Retinal pigment epithelial cell (primary cell): Measurements from ENCODE around the gene MYLK.

Experiments
- DNase-seq: peaks from one replicate; pipeline ENCODE4 v3.0.0-alpha.2; 2010; ENCODE audit warnings: low read depth
- H3K4me3 ChIP-seq: 2 replicates; pipeline ENCODE4 v1.5.1; 2011; ENCODE audit warnings: mild to moderate bottlenecking, low read length, control low read depth, moderate library complexity
- CTCF ChIP-seq: conservative IDR thresholded peaks from 2 replicates; pipeline ENCODE4 v1.5.1; 2011; ENCODE audit warnings: low read depth, low read length, control low read depth, inconsistent platforms

MYLK gene

GRCh38 chr3:123842711-123843110 is 41.4 kb downstream of the MYLK start:
- TF ChIP-seq CTCF: no peak
- no peak for DNase-seq
- H3K4me3 ChIP-seq: no peak overlapping the region

GRCh38 chr3:123841476-123842238 is 42.5 kb downstream of the MYLK start:
- DNase-seq: no peak
- H3K4me3 ChIP-seq: no peak overlapping the region
- TF ChIP-seq CTCF: no peak

GRCh38 chr3:123840961-123841360 is 43.2 kb downstream of the MYLK start:
- no peak for TF ChIP-seq CTCF
- no peak for DNase-seq
- H3K4me3 ChIP-seq: no peak overlapping the region

DNA sequence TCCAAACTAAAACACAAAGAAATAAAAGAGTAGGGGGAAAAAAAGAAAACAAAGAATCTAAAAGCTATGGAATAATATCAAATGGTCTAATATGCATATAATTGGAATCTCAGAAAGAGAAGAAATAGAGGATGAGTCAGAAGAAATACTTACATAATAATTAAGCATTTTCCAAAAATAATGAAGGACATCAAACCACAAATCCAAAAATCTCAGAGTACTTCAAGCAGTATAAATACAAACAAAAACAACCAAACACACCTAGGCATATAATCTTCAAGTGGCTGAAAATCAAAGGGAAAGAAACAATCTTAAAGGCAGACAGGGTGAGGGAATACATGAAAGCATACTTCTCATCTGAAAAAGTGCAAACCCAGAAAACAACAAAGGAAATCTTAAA is 46.3 kb downstream of the MYLK start:
- DNase-seq: no peak
- H3K4me3 ChIP-seq: no peak overlapping the region
- no peak for TF ChIP-seq CTCF

GRCh38 chr3:123834631-123835030 is 49.5 kb downstream of the MYLK start:
- DNase-seq: peak; percentile 80
- TF ChIP-seq CTCF: no peak
- H3K4me3 ChIP-seq: no peak overlapping the region

- no peak for DNase-seq
- no peak overlapping the region for H3K4me3 ChIP-seq
- no peak for TF ChIP-seq CTCF
Measured at GRCh38 chr3:123833398-123833785, 50.7 kb downstream of the MYLK start.

DNA sequence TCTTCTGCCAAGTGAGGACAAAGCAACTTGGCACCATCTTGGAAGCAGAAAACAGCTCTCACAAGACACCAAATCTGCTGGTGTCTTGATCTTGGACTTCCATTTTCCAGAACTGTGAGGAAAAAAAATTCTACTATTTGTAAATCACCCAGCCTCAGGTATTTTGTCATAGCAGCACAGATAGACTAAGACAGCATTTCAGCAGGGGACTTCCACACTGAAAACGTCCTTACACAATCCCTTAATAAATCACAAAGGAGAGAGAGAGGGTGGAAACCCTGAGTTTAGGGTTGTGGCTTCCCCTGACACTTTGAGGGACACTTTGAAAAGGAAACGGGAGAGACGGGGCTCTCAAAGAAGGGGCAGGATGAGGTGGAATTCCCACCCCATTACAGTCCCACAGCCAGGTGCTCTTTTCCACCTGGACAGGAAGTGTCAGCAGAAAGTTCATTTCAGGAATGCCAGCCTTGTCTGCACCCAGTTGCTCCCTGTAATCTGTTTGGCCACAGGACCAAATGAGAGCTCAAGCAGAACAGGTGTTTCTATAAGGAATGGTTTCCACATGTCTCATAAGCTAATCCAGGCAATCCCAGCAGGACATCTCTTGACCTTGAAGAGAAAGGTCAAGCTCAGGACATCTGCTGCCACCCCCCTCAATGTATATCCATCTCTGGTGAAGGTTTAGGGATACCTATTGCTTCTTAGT is 51.3 kb downstream of the MYLK start:
- no peak overlapping the region for H3K4me3 ChIP-seq
- no peak for DNase-seq
- no peak for TF ChIP-seq CTCF
